ENCODE data around the gene TMEM242. TPM values are rescaled to one million over a fixed set of nuclear protein-coding genes. Genes with fewer than 3 reads are reported as not detected.

TMEM242 gene
- total RNA-seq, 6 experiments from 2014 or later: 9.4 to 12.8 (median 10.8) TPM

GRCh38 chr6:157267654-157268053 lies 55.7 kb downstream of the TMEM242 start:
- Mint-ChIP-seq H3K36me3 (ENCODE audit: low read depth) (peaks cover 9% of the 10 kb centered on the region; the same call in 1 of the 2 replicates), H3K4me3 (no peak overlapping the region), H3K4me1 (ENCODE audit: low read depth) (no peaks in the 10 kb centered on the region), H3K9me3 (peaks cover 9% of the 10 kb centered on the region), H3K27me3 (ENCODE audit: insufficient read depth) (peaks cover 7% of the 10 kb centered on the region), H3K27ac (no peak overlapping the region)
- no peak for DNase-seq
- no peak for TF ChIP-seq CTCF (IDR thresholded peaks at IDR 0.05)

DNA sequence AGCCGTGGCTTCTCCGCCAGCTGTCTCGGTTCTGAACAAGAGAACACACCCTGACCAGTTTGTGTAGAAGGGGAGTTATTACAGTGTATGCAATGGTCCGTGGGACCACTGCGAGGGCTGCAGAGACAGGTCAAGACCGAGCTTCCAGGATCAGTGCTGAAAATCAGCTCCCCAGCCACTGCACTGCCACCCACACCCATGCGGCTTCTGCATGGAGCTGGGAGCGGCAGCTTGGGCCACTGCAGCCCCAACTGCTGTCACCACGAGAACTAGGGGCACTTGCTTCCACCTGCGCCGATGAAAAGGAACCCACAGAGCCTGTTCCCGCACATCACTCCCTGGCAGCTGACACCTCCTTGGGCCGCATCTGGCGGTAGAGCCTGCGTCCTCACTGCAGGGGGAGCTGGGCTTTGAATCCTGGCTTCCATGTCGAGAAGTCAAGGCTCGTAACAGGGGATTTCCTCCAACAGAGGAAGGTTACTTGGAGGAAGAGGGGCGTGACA lies 56.2 kb downstream of the TMEM242 start:
- Mint-ChIP-seq H3K27me3 (ENCODE audit: insufficient read depth) (peaks cover 7% of the 10 kb centered on the region), H3K36me3 (ENCODE audit: low read depth) (peaks cover 9% of the 10 kb centered on the region; the same call in 1 of the 2 replicates), H3K9me3 (peaks cover 9% of the 10 kb centered on the region), H3K27ac (no peak overlapping the region), H3K4me3 (no peak overlapping the region), H3K4me1 (ENCODE audit: low read depth) (no peaks in the 10 kb centered on the region)
- no peak for DNase-seq
- no peak for TF ChIP-seq CTCF (IDR thresholded peaks at IDR 0.05)

DNA sequence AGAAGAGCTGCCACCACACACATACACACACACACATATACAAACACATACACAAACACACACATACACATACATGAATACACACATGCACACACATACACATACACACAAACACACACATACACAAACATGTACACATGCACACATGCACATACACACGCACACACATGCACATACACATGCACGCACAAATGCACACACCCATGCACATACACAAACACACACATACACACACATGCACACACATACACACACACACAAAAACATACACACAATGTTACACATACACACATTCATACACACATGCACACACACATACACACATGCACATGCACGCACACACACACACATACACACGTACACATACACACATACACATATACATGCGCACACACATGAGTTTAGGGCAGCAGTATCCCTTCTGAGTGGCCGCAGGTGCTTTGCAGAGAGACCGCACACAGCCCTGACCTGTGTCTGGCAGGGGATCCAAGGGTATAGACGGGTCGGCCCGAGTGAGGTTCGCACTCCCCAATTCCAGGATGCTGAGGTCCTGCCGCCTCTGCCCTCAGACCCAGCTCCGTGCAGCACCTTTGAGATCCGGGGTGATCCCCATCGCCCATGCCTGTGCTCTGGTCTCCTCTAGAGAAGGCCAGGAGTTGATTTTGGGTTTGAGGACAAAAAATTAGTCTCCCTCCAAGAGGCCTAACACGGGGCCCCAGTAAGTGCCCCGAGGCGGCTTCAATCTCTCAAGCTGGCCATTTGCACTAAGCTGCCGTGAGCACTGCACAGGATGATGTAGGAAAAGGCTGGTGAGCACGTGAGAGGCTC lies 56.8 kb downstream of the TMEM242 start:
- no peak for TF ChIP-seq CTCF (IDR thresholded peaks at IDR 0.05)
- H3K4me1 Mint-ChIP-seq (ENCODE audit: low read depth): no peaks in the 10 kb centered on the region
- peaks cover 9% of the 10 kb centered on the region; the same call in 1 of the 2 replicates for H3K36me3 Mint-ChIP-seq (ENCODE audit: low read depth)
- peaks cover 7% of the 10 kb centered on the region for H3K27me3 Mint-ChIP-seq (ENCODE audit: insufficient read depth)
- H3K27ac Mint-ChIP-seq: no peak overlapping the region
- no peak overlapping the region for H3K4me3 Mint-ChIP-seq
- DNase-seq: no peak
- peaks cover 9% of the 10 kb centered on the region for H3K9me3 Mint-ChIP-seq

GRCh38 chr6:157265635-157266034 lies 57.7 kb downstream of the TMEM242 start:
- Mint-ChIP-seq H3K27me3 (ENCODE audit: insufficient read depth) (peaks cover 12% of the 10 kb centered on the region), H3K4me1 (ENCODE audit: low read depth) (no peaks in the 10 kb centered on the region), H3K4me3 (no peak overlapping the region), H3K9me3 (peaks cover 8% of the 10 kb centered on the region), H3K27ac (no peak overlapping the region), H3K36me3 (ENCODE audit: low read depth) (peaks cover 9% of the 10 kb centered on the region; the same call in 1 of the 2 replicates)
- DNase-seq: no peak
- no peak for TF ChIP-seq CTCF (IDR thresholded peaks at IDR 0.05)

DNA sequence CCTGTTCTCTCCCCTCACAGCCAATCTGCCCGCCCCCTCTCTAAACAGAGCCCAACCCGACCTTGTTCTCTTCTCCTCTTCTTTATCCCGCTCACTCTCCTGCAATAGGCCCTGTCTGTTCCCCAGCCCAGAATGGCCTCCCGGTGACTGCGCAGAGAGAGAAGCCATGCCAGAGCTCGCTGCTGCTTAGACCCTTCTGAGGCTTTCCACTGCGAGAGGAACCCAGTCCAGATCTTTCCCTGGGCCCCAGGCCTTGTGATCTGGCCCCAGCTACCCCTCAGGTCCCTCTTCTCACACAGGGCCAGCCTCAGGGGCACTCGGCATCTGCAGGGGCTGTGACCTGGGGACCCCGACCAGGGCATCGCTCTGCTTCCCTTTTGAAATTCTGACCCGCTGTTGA lies 58.1 kb downstream of the TMEM242 start:
- no peak overlapping the region for H3K27ac Mint-ChIP-seq

More for the DNA sequence above, 58.1 kb downstream of the TMEM242 start:
- H3K36me3 Mint-ChIP-seq (ENCODE audit: low read depth): peaks cover 4% of the 10 kb centered on the region; the same call in 1 of the 2 replicates
- DNase-seq: no peak
- peaks cover 15% of the 10 kb centered on the region for H3K27me3 Mint-ChIP-seq (ENCODE audit: insufficient read depth)
- TF ChIP-seq CTCF (IDR thresholded peaks at IDR 0.05): no peak
- H3K4me3 Mint-ChIP-seq: no peak overlapping the region
- H3K4me1 Mint-ChIP-seq (ENCODE audit: low read depth): no peaks in the 10 kb centered on the region
- peaks cover 4% of the 10 kb centered on the region for H3K9me3 Mint-ChIP-seq

Data from HFFc6 (cell line).